Cardiac septum (tissue), 1 donor: Measurements from ENCODE around the gene CTNNBL1. TPM values are rescaled to one million over a fixed set of nuclear protein-coding genes. Genes with fewer than 3 reads are reported as not detected.
A peak's percentile ranks its signal among the peaks of the same experiment; 100 is the strongest.
"Not testable (repeated sequence)": the region's sequence is repeated elsewhere in the genome, so short reads cannot be mapped to it uniquely, and the experiment has no call there.

Source experiments
- DNase-seq: peaks from one replicate; pipeline ENCODE4 v3.0.0-alpha.2; 2020; ENCODE audit warnings: low spot score
- intact Hi-C: fragments of 100-400 bp; cut with DNase I; formaldehyde crosslinking; loops from one replicate; pipeline ENCODE4 v1.14.0; 2022
- long read RNA-seq: library from polyadenylated mRNA; unstranded; transcript quantifications from one replicate; pipeline ENCODE4 v2.0.0, GENCODE V29; 2021
- total RNA-seq: library from RNA; stranded (reverse); fragmentation: NEBNext Ultra II Directional; extraction: Animal tissue kit (Norgen Biotek cat#: 25700); gene quantifications from one replicate; pipeline ENCODE4 v1.2.1, GENCODE V29; 2021
- donor health status: DM: no; HTN: no; CAD: no.

CTNNBL1 gene, protein sequence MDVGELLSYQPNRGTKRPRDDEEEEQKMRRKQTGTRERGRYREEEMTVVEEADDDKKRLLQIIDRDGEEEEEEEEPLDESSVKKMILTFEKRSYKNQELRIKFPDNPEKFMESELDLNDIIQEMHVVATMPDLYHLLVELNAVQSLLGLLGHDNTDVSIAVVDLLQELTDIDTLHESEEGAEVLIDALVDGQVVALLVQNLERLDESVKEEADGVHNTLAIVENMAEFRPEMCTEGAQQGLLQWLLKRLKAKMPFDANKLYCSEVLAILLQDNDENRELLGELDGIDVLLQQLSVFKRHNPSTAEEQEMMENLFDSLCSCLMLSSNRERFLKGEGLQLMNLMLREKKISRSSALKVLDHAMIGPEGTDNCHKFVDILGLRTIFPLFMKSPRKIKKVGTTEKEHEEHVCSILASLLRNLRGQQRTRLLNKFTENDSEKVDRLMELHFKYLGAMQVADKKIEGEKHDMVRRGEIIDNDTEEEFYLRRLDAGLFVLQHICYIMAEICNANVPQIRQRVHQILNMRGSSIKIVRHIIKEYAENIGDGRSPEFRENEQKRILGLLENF
- total RNA-seq = 42.1 TPM
- long read RNA-seq, transcript CTNNBL1-201 (16 exons, 1,925 nt) = major isoform, 59 of 68 reads
- long read RNA-seq, partial matches to known transcripts = 3 of 68 reads
- long read RNA-seq, other reads (novel, unspliced or antisense) = 6 of 68 reads

DNA sequence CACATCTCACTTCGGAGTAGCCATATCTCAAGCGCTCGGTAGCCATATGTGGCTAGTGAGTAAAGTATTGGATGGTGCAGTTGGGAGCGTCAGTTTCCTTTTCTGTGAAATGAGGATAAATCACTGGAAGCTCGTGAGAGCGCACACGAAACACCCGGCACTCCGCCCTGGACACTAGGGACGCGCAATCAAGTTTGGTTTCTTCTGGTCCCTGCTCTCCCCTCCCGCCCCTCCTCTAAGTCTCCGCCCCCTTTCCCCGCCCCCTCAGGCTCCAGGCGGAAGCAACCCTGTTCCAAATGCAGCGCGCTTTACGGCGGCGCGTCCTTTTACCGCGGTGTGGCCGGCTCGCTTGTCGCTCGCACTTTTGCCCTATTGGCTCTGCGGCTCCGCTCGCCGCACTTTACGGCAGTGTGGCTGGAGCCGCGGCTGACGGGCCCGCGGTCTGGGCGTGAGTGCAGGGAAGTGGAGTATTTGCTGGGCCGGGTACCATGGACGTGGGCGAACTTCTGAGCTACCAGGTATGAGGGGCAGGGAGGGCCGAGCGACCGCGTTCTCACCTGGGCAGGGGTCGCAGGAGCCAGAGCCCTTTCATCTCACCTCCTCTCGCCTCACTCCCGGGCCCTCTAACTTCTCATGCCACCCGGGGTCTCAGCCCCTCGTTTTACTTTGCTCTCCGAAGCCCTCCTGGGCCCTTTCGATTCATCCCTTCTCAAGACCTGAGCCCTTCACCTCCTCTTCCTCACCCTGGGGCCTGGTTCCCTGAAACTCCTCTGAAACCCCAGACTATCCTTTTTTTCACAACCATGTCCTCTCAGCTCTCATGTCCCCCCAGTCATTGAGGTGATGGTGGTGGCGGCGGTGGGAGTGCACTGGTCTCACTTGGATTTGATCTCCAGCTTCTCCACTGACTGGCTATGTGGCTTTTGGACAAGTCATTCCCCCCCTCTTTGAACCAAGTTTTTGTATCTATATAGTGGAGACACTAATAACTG is at the start of gene CTNNBL1:
TSS of gene CTNNBL1 (plus strand) at position 396 of the 992 bp plus-strand sequence. CDS start at position 489, 93 bp downstream.
- DNase-seq = peak; percentile 98
- intact Hi-C loops = loop anchor here (5.0 kb wide), 1 partner anchor 43 kb away; no protein-coding TSS in a partner anchor

DNA sequence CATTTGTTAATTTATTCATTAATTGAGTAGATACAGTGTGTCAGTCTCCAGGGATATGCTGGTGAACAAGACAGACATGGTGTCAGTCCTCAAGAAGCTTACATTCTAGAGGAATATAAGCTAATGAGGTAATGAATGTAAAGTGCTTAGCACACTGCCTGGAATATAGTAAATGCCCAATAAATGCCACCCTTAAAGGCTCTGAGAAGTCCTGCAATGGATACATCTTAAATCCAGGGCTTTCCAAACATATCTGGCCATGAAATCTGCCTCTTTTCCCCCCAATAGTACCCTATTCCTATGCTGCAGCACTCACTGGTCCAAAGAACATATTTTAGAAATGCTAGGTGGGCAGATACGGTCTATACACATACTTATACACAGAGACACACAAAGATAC is 49.2 kb upstream of the CTNNBL1 start:
- DNase-seq = no peak
- intact Hi-C loops = no loop called here

DNA sequence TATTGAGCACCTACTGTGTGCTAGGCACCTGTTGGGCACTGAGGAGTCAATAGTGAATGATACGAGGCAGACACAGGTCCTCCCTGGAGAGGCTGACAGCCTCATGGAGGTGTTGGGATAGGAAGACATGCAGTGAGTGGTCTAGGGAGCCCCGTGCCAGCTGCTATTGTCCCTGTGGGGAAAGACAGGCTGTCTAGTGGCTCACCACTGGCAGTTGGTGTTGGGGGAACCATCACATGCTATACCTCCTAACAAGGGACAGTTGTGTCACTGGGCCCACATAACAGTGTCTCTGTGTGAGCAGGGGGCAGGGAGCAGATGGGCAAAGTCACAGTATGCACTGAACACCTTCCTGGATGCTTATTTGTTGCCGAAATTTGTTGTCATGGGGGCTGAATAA is 45.9 kb upstream of the CTNNBL1 start:
- intact Hi-C loops = no loop called here

DNA sequence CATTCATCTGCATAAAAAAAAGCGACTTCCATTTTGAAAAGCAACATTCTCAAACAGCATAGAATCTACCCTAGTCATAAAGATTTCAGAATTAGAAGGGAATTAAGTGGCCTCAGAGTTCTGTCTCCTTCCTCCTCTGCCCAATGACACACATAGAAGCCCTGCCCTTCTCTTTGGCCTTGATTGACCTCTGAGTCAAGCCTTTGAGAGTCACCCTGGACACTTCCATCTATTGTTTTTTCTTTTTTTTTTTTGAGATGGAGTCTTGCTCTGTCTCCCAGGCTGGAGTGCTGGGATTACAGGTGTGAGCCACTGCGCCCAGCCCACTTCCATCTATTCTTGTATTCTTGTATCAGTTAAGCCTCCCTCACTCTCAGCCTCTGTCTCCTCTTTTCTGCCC is 44.8 kb upstream of the CTNNBL1 start:
- intact Hi-C loops = no loop called here
- DNase-seq = no peak

More for the DNA sequence above, 45.9 kb upstream of the CTNNBL1 start:
- no peak for DNase-seq

GRCh38 chr20:37649676-37650370 is 44.0 kb upstream of the CTNNBL1 start:
- DNase-seq = no peak
- intact Hi-C loops = loop anchor here (10.0 kb wide), 1 partner anchor 345 kb away; no protein-coding TSS in a partner anchor

- DNase-seq = no peak
- intact Hi-C loops = loop anchor here (10.0 kb wide), 1 partner anchor 344 kb away; no protein-coding TSS in a partner anchor
These were observed 43.2 kb upstream of the CTNNBL1 start for GRCh38 chr20:37650661-37651060.

DNA sequence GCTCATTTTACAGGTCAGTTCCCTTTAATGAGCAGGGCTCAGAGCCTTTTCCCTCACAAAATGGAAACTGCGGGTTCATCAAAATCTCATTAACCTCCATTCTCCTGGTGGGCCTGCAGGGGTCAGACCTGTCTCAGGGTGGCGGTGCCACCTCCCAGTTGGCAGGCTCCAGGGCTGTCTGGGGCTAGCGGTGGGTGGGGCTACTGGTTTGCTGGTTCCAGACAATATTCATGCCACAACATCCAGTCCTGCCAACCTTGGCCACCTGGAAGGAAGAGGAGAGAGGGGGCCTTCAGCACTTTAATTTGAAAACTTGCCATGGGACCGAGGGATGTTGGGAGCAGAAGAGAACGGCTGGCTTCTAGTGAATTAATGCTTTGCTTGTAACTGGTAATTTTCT is 41.9 kb upstream of the CTNNBL1 start:
- DNase-seq = no peak
- intact Hi-C loops = loop anchor here (10.0 kb wide), 1 partner anchor 343 kb away; no protein-coding TSS in a partner anchor

GRCh38 chr20:37656945-37657344 is 36.9 kb upstream of the CTNNBL1 start:
- intact Hi-C loops = loop anchor here (10.0 kb wide), 1 partner anchor 338 kb away; no protein-coding TSS in a partner anchor
- DNase-seq = no peak

- DNase-seq = no peak
- intact Hi-C loops = loop anchor here (10.0 kb wide), 1 partner anchor 337 kb away; no protein-coding TSS in a partner anchor
These were observed 35.7 kb upstream of the CTNNBL1 start for GRCh38 chr20:37657924-37658804.

- no peak for DNase-seq
- intact Hi-C loops = no loop called here
These were observed 32.3 kb upstream of the CTNNBL1 start for GRCh38 chr20:37661519-37661918.

- DNase-seq = no peak
- intact Hi-C loops = no loop called here
These were observed 31.5 kb upstream of the CTNNBL1 start for GRCh38 chr20:37662308-37662707.

GRCh38 chr20:37664595-37664994 is 29.2 kb upstream of the CTNNBL1 start:
- intact Hi-C loops, DNase-seq: not testable (repeated sequence)

GRCh38 chr20:37668166-37668565 is 25.7 kb upstream of the CTNNBL1 start:
- DNase-seq = no peak
- intact Hi-C loops = no loop called here

DNA sequence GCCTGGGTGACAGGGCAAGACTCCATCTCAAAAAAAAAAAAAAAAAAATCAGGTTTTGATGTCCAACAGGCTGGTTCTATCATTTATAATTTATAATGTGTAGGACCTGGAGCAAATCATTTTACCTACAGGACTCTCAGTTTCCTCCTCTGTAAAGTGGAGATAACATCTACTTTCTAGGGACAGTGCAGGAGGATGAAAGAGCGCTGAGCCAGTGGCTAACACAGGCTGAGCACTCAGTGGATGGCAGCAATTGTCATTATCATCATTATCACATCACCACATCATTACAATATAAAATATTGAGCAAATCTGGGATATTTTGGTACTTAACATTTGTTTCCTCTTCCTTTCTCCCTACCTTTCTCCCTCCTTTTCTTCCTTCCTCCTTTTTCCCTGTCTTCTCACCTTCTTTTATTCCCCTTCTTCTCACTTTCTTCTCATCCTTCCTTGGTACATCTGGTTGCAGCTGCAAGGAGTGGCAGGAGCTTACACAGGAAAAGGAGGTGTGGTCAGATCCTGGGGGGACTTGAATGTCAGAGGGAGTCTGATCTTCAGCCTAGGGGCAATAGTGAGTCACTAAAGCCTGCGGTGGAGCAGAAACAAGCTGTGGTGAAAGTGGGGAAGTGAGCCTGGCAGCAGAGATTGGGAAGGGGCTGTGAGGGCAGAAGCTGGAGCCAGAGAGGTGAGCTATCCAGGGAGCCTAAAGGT is 24.6 kb upstream of the CTNNBL1 start:
- no peak for DNase-seq
- intact Hi-C loops = no loop called here

GRCh38 chr20:37669773-37670236 is 24.0 kb upstream of the CTNNBL1 start:
- DNase-seq = no peak
- intact Hi-C loops = no loop called here

- no peak for DNase-seq
- intact Hi-C loops = no loop called here
These were observed 23.5 kb upstream of the CTNNBL1 start for GRCh38 chr20:37670351-37670791.

DNA sequence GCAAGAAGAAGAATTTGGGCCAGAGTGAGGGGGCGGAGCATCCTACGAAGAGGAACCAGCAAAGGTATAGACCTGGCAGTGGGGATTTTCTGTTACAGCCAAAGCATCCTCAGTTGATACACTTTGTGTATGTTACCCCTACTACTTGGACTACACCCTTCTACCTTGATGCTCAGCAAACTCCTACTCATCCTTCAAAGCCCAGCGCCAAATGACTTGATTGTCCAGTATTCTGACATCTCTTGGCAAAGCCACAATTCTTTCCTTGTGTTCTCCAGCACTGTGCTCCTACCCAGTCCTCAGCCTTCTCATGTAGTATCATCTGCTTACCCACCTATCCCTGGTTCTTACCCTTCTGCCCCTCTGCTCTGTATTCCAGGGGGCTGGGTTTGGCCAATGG is 21.7 kb upstream of the CTNNBL1 start:
- intact Hi-C loops = no loop called here
- no peak for DNase-seq
